CD14-positive monocyte (primary cell): ENCODE results near the gene HMOX2. TPM values are rescaled to one million over a fixed set of nuclear protein-coding genes. Genes with fewer than 3 reads are reported as not detected.

Experiments
- DNase-seq, 3 donors: peaks; one replicate each; pipeline ENCODE4 v3.0.0-alpha.2; 2011 to 2022
- H2AFZ ChIP-seq: 2 replicates; pipeline ENCODE4 v1.6.0; 2012; ENCODE audit warnings: mild to moderate bottlenecking, low read depth, low read length, inconsistent platforms; ENCODE audit not compliant: insufficient read depth, poor library complexity, severe bottlenecking
- H3K27ac ChIP-seq, 2 donors: 1 replicate in 1 of 2; 2 replicates in 1 of 2; pipeline ENCODE4 v1.5.1; 2012 to 2013; ENCODE audit warnings: low read length in 2 of 2, control low read depth in 1 of 2, inconsistent platforms in 1 of 2, low read depth in 1 of 2, mild to moderate bottlenecking in 1 of 2
- H3K27me3 ChIP-seq, 2 donors: one replicate each; pipeline versions ENCODE4 v1.6.0 to v1.6.1; 2011 to 2013; ENCODE audit warnings: low read length in 2 of 2; ENCODE audit not compliant: control insufficient read depth in 2 of 2, insufficient read depth in 2 of 2
- H3K36me3 ChIP-seq, 2 donors: replicated peaks in 1 of 2; 1 replicate in 1 of 2; 2 replicates in 1 of 2; pipeline versions ENCODE4 v1.5.1 to v1.6.1; 2012 to 2013; ENCODE audit warnings: low read length in 2 of 2, control low read depth in 1 of 2, inconsistent platforms in 1 of 2, mild to moderate bottlenecking in 1 of 2; ENCODE audit not compliant: insufficient read depth in 2 of 2, control insufficient read depth in 1 of 2
- H3K4me1 ChIP-seq, 2 donors: 1 replicate in 1 of 2; 2 replicates in 1 of 2; pipeline versions ENCODE4 v1.5.1 to v1.6.1; 2012 to 2013; ENCODE audit warnings: low read length in 2 of 2, control low read depth in 1 of 2, inconsistent platforms in 1 of 2, mild to moderate bottlenecking in 1 of 2, moderate library complexity in 1 of 2; ENCODE audit not compliant: insufficient read depth in 2 of 2, control insufficient read depth in 1 of 2
- H3K4me2 ChIP-seq: replicated peaks from 2 replicates; pipeline ENCODE3; 2012; ENCODE audit warnings: low read length, moderate library complexity, mild to moderate bottlenecking; ENCODE audit not compliant: poor library complexity, severe bottlenecking; ENCODE audit errors: extremely low read depth
- H3K4me3 ChIP-seq, 3 experiments: fragments of 200-600 bp in 1 of 3; sonication (generic) in 1 of 3; replicated peaks in 1 of 3; 1 replicate in 2 of 3; 2 replicates in 1 of 3; pipeline ENCODE4 v1.5.1; 2011 to 2013; ENCODE audit warnings: low read length in 3 of 3, mild to moderate bottlenecking in 3 of 3, control low read depth in 2 of 3, low read depth in 2 of 3, inconsistent platforms in 1 of 3, moderate library complexity in 1 of 3
- H3K79me2 ChIP-seq: 2 replicates; pipeline ENCODE4 v1.6.0; 2012; ENCODE audit warnings: mild to moderate bottlenecking, control low read depth, inconsistent platforms, low read length, moderate library complexity; ENCODE audit not compliant: insufficient read depth
- H3K9ac ChIP-seq: 2 replicates; pipeline ENCODE4 v1.6.0; 2017; ENCODE audit warnings: low read length, mild to moderate bottlenecking; ENCODE audit not compliant: insufficient read depth, poor library complexity, severe bottlenecking
- H3K9me3 ChIP-seq, 2 donors: replicated peaks in 1 of 2; 1 replicate in 1 of 2; 2 replicates in 1 of 2; pipeline versions ENCODE4 v1.5.1 to v1.6.1; 2012 to 2013; ENCODE audit warnings: low read length in 2 of 2, control low read depth in 1 of 2; ENCODE audit not compliant: control insufficient read depth in 1 of 2, insufficient read depth in 1 of 2
- H4K20me1 ChIP-seq: 2 replicates; pipeline ENCODE4 v1.6.0; 2012; ENCODE audit warnings: mild to moderate bottlenecking, low read length, control low read depth, moderate library complexity; ENCODE audit not compliant: insufficient read depth
- H3K27ac Mint-ChIP-seq, 7 donors: one replicate each; pipeline ENCODE4 v1.8.0; 2020; ENCODE audit warnings: mild to moderate bottlenecking in 7 of 7, mixed read lengths in 7 of 7, moderate library complexity in 6 of 7, inconsistent platforms in 2 of 7
- H3K27me3 Mint-ChIP-seq, 3 donors: one replicate each; pipeline ENCODE4 v1.8.0; 2021 to 2022; ENCODE audit warnings: low read depth in 3 of 3, mild to moderate bottlenecking in 3 of 3, mixed read lengths in 3 of 3, moderate library complexity in 3 of 3, inconsistent platforms in 1 of 3
- H3K36me3 Mint-ChIP-seq, 2 donors: one replicate each; pipeline ENCODE4 v1.8.0; 2020; ENCODE audit warnings: mixed read lengths in 2 of 2, inconsistent platforms in 1 of 2, mild to moderate bottlenecking in 1 of 2
- H3K4me1 Mint-ChIP-seq: one replicate; pipeline ENCODE4 v1.8.0; 2020; ENCODE audit warnings: mild to moderate bottlenecking, mixed read lengths
- H3K4me3 Mint-ChIP-seq, 2 donors: one replicate each; pipeline ENCODE4 v1.8.0; 2020; ENCODE audit warnings: mild to moderate bottlenecking in 2 of 2, mixed read lengths in 2 of 2, moderate library complexity in 1 of 2
- H3K9me3 Mint-ChIP-seq, 7 donors: one replicate each; pipeline ENCODE4 v1.8.0; 2020 to 2022; ENCODE audit warnings: mixed read lengths in 7 of 7, mild to moderate bottlenecking in 6 of 7, moderate library complexity in 6 of 7, inconsistent platforms in 2 of 7
- CTCF ChIP-seq: fragments of 200-600 bp; IDR thresholded peaks from one replicate; pipeline ENCODE4 v1.8.0; 2022; ENCODE audit warnings: antibody characterized with exemption, mild to moderate bottlenecking
- WGBS: methylation state at CpG from one replicate; pipeline ENCODE4 v1.1.5; 2013; ENCODE audit warnings: missing lambda C conversion rate; ENCODE audit not compliant: insufficient coverage; 5-methylcytosine and 5-hydroxymethylcytosine counted together
- intact Hi-C, 2 donors: fragments of 100-400 bp; cut with micrococcal nuclease; formaldehyde crosslinking; loops; one replicate each; pipeline versions ENCODE4 v1.15.0 to v1.15.1; 2023
- polyA plus RNA-seq, 3 donors: library from polyadenylated mRNA; depleted of rRNA in 1 of 3; unstranded in 2 of 3; stranded (reverse) in 1 of 3; fragments of 300-500 nt in 2 of 3; fragments of >200 nt in 1 of 3; fragmentation: Illumina TruSeq in 2 of 3; gene quantifications; 1 replicate in 2 of 3; 2 replicates in 1 of 3; pipeline ENCODE4 v1.2.3, GENCODE V29; 2012 to 2021

The HMOX2 gene
- polyA plus RNA-seq, 3 donors = 21.7 to 33.2 (median 25.0) TPM

GRCh38 chr16:4519274-4520058 lies 43.3 kb downstream of the HMOX2 start:
- Histone ChIP-seq H3K36me3 (no peaks in the 10 kb centered on the region), H3K9ac (no peak overlapping the region), H3K27me3 (no peaks in the 10 kb centered on the region), H3K79me2 (peaks cover 39% of the 10 kb centered on the region), H3K4me2 (no peak overlapping the region), H3K4me1 (peaks cover 62 to 75% of the 10 kb centered on the region in 2 donors), H3K4me3 (no peak overlapping the region), H2AFZ (no peak overlapping the region), H4K20me1 (no peaks in the 10 kb centered on the region), H3K27ac (no peak overlapping the region), H3K9me3 (no peaks in the 10 kb centered on the region)
- TF ChIP-seq CTCF = no peak
- 83% methylated on average over 10 of the region's 15 CpGs for WGBS
- H3K4me1 Mint-ChIP-seq = peaks cover 70% of the 10 kb centered on the region
- H3K27me3 Mint-ChIP-seq = peaks cover 0 to 5% (median 3%) of the 10 kb centered on the region in 3 donors
- intact Hi-C loops = loop anchor here in 1 of 2 donors (10.0 kb wide), 1 partner anchor 95 kb away; the partner anchor contains the start of gene UBALD1
- H3K36me3 Mint-ChIP-seq = peaks cover 5 to 18% of the 10 kb centered on the region in 2 donors
- no peak overlapping the region for H3K4me3 Mint-ChIP-seq
- H3K9me3 Mint-ChIP-seq = peaks cover 0 to 3% (median 0%) of the 10 kb centered on the region in 7 donors
- H3K27ac Mint-ChIP-seq = peak overlapping the region in 4 of 7 donors; percentile 33 to 84 (median 54)
- no peak for DNase-seq

- DNase-seq = no peak
- H3K4me1 ChIP-seq = peaks cover 49 to 60% of the 10 kb centered on the region in 2 donors
- 92% methylated on average over 5 of the region's 7 CpGs for WGBS
- Mint-ChIP-seq H3K27ac (peak overlapping the region in 1 of 7 donors; percentile 31), H3K27me3 (peaks cover 0 to 5% (median 3%) of the 10 kb centered on the region in 3 donors), H3K9me3 (peaks cover 0 to 3% (median 0%) of the 10 kb centered on the region in 7 donors), H3K36me3 (peaks cover 10 to 23% of the 10 kb centered on the region in 2 donors), H3K4me3 (no peak overlapping the region), H3K4me1 (peaks cover 56% of the 10 kb centered on the region)
- no peaks in the 10 kb centered on the region for H3K36me3 ChIP-seq
- TF ChIP-seq CTCF = no peak
- H3K9me3 ChIP-seq = no peaks in the 10 kb centered on the region
- H4K20me1 ChIP-seq = no peaks in the 10 kb centered on the region
- intact Hi-C loops = no loop called here
- H2AFZ ChIP-seq = no peak overlapping the region
- no peaks in the 10 kb centered on the region for H3K27me3 ChIP-seq
- no peak overlapping the region for H3K4me3 ChIP-seq
- no peak overlapping the region for H3K27ac ChIP-seq
- H3K4me2 ChIP-seq = no peak overlapping the region
- peaks cover 46% of the 10 kb centered on the region for H3K79me2 ChIP-seq
- no peak overlapping the region for H3K9ac ChIP-seq
Measured at GRCh38 chr16:4520913-4521312, 44.7 kb downstream of the HMOX2 start.
